Suprapubic skin (tissue), 4 donors: Measurements from ENCODE around the gene FOXE1.

Experiments used
- EP300 ChIP-seq: sonication (generic); formaldehyde crosslinking; IDR thresholded peaks from one replicate; pipeline ENCODE4 v1.6.1; 2017; ENCODE audit warnings: antibody characterized with exemption
- POLR2A ChIP-seq, 2 donors: fragments of 450-650 bp; IDR thresholded peaks; one replicate each; pipeline ENCODE4 v1.6.1; 2017; ENCODE audit warnings: antibody characterized with exemption in 2 of 2, mild to moderate bottlenecking in 2 of 2, moderate library complexity in 2 of 2
- POLR2AphosphoS5 ChIP-seq, 3 donors: sonication (generic); formaldehyde crosslinking; IDR thresholded peaks; one replicate each; pipeline ENCODE4 v1.6.1; 2017; ENCODE audit warnings: antibody characterized with exemption in 3 of 3
- TF ChIP-seq, protein P1 (sequence below), 2 donors: fragments of 200-600 bp in 1 of 2; fragments of 450-650 bp in 1 of 2; sonication (generic) in 1 of 2; IDR thresholded peaks; one replicate each; pipeline ENCODE4 v1.5.1; 2016 to 2019; ENCODE audit warnings: antibody characterized with exemption in 2 of 2, mild to moderate bottlenecking in 1 of 2, moderate library complexity in 1 of 2

- TF ChIP-seq, protein P1, sequence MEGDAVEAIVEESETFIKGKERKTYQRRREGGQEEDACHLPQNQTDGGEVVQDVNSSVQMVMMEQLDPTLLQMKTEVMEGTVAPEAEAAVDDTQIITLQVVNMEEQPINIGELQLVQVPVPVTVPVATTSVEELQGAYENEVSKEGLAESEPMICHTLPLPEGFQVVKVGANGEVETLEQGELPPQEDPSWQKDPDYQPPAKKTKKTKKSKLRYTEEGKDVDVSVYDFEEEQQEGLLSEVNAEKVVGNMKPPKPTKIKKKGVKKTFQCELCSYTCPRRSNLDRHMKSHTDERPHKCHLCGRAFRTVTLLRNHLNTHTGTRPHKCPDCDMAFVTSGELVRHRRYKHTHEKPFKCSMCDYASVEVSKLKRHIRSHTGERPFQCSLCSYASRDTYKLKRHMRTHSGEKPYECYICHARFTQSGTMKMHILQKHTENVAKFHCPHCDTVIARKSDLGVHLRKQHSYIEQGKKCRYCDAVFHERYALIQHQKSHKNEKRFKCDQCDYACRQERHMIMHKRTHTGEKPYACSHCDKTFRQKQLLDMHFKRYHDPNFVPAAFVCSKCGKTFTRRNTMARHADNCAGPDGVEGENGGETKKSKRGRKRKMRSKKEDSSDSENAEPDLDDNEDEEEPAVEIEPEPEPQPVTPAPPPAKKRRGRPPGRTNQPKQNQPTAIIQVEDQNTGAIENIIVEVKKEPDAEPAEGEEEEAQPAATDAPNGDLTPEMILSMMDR (IDR thresholded peaks at IDR 0.05) = no peak
- no peak for TF ChIP-seq EP300
- no peak for TF ChIP-seq POLR2A (IDR thresholded peaks at IDR 0.05)
- no peak for TF ChIP-seq POLR2AphosphoS5 (IDR thresholded peaks at IDR 0.05)
Measured at GRCh38 chr9:97873425-97873824, 20.4 kb downstream of the FOXE1 start.
